BLaER1 (cell line): Measurements from ENCODE around the gene TULP1.

Source experiments
- H3K27ac ChIP-seq: shearing (Covaris generic); formaldehyde crosslinking; 2 replicates; pipeline ENCODE4 v1.8.1; 2022
- H3K27me3 ChIP-seq: shearing (Covaris generic); formaldehyde crosslinking; 2 replicates; pipeline ENCODE4 v1.8.1; 2022
- H3K36me3 ChIP-seq: shearing (Covaris generic); formaldehyde crosslinking; 2 replicates; pipeline ENCODE4 v1.8.1; 2022
- H3K4me1 ChIP-seq: shearing (Covaris generic); formaldehyde crosslinking; 2 replicates; pipeline ENCODE4 v1.8.1; 2022
- H3K4me2 ChIP-seq: shearing (Covaris generic); formaldehyde crosslinking; 2 replicates; pipeline ENCODE4 v1.8.1; 2022
- H3K4me3 ChIP-seq: shearing (Covaris generic); formaldehyde crosslinking; 2 replicates; pipeline ENCODE4 v1.8.1; 2022
- H3K9ac ChIP-seq: shearing (Covaris generic); formaldehyde crosslinking; 2 replicates; pipeline ENCODE4 v1.8.1; 2022
- H3K9me3 ChIP-seq: shearing (Covaris generic); formaldehyde crosslinking; 2 replicates; pipeline ENCODE4 v1.8.1; 2022
- H4K20me1 ChIP-seq: shearing (Covaris generic); formaldehyde crosslinking; 2 replicates; pipeline ENCODE4 v1.8.1; 2022
- Cebpa-rat ChIP-seq: shearing (Covaris generic); IDR thresholded peaks from 2 replicates; pipeline ENCODE4 v1.8.1; 2022

TULP1 gene

DNA sequence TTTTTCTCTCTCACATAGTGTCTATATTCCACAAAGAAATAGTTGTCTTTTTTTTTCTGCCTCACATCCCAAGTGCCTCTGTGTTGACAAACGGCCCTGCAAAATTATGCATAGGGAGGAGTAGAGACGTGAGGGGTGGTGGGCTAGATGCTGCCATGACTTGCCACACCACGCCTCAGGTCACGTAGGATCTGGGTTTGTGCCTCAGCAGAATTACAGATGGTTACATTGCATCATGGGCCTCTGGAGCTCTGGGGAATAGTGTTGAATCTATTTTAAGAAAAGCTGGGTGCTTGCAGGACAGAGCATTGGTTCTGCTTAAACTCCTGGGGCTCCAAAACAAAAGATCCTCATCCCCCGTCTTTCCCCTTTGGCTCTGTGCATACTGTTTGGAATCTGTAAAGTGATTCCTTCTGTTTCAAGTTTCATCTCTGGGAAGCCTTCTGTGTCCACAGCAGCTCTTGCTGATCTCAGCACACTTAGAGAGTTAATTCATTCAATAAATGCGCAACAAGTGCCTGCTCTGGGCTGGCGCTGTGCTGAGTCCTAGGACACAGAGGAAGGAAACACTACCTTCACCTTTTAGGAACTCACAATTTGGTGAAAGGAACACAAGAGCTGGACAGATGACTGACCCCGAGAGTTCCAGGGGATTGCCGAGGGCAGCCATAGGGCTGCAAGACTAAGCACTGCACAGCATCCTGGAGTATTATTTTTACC, 58.1 kb downstream of the TULP1 start:
- Histone ChIP-seq H3K27me3 (no peaks in the 10 kb centered on the region), H3K4me2 (peak overlapping the region; percentile 97), H4K20me1 (peaks cover 5% of the 10 kb centered on the region), H3K9ac (peak overlapping the region; percentile 84), H3K36me3 (peaks cover 45% of the 10 kb centered on the region), H3K9me3 (no peaks in the 10 kb centered on the region), H3K4me1 (peaks cover 35% of the 10 kb centered on the region), H3K27ac (peak overlapping the region; percentile 54), H3K4me3 (peak overlapping the region; percentile 26; the same call in 1 of the 2 replicates)
- TF ChIP-seq Cebpa-rat = 0 out of 2 replicates have a peak, but pooled peaks have one; percentile 46

GRCh38 chr6:35453236-35453635, 59.5 kb downstream of the TULP1 start:
- peaks cover 32% of the 10 kb centered on the region for H3K36me3 ChIP-seq
- peak overlapping the region; percentile 84 for H3K9ac ChIP-seq
- H3K27me3 ChIP-seq = no peaks in the 10 kb centered on the region
- H3K27ac ChIP-seq = peak overlapping the region; percentile 80; the same call in 1 of the 2 replicates
- peak overlapping the region; percentile 97 for H3K4me2 ChIP-seq
- H3K4me1 ChIP-seq = peaks cover 35% of the 10 kb centered on the region
- H4K20me1 ChIP-seq = peaks cover 5% of the 10 kb centered on the region
- H3K9me3 ChIP-seq = no peaks in the 10 kb centered on the region
- H3K4me3 ChIP-seq = peak overlapping the region; percentile 82
- TF ChIP-seq Cebpa-rat = no peak

GRCh38 chr6:35452183-35453090, 60.3 kb downstream of the TULP1 start, which contains the start of gene FANCE:
Gene FANCE (plus strand): TSS chr6:35452338. CDS start chr6:35452546, 208 bp downstream.
- Histone ChIP-seq H3K4me1 (peaks cover 35% of the 10 kb centered on the region), H3K27ac (peak within 1 kb of the TSS; percentile 80), H3K27me3 (no peaks in the 10 kb centered on the region), H3K9me3 (no peaks in the 10 kb centered on the region), H4K20me1 (peaks cover 5% of the 10 kb centered on the region), H3K4me2 (peak within 1 kb of the TSS; percentile 97), H3K36me3 (peaks cover 24% of the 10 kb centered on the region), H3K4me3 (peak within 1 kb of the TSS; percentile 82), H3K9ac (peak within 1 kb of the TSS; percentile 84)
- no peak for TF ChIP-seq Cebpa-rat

DNA sequence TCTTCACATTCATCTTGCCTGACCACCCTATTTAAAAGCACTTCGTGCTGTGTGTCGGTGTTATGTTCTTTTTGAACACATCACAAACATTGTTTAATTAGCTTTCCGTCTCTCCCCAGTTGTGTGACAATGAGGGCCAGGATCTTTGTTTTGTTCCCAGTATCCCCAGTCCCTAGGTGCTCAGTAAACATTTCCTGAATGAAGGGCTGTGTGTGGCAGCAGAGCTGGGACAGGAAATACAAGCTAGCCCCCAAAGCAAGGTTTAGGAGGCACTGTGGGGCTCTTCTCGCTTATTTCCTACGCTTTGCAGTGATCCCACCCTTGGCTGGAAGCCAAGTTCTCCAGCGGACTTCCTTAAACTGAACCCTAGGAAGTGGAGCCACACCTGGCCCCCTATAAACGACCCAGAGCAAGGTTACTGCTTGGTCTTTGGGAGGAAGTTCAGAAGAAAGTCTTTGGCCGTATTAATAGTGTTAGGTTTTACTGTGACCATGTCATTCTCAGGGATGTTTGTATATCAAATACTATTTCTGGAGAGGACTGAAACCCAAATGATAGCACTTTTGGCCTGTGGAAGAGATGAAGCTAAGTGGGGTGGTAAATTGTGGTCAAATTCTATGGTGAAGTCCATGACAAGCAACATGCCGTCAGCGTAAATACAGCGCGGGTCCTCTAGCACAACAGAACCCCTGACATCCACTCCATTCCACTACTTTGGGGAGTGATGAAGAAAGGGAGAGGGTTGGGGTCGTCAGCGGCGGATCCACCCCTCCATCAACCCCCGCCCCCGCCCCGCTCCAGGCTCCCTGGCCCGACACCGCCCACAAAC, 61.1 kb downstream of the TULP1 start:
- no peak overlapping the region for H3K27ac ChIP-seq
- H3K4me3 ChIP-seq = peak overlapping the region; percentile 82
- H4K20me1 ChIP-seq = peaks cover 5% of the 10 kb centered on the region
- no peaks in the 10 kb centered on the region for H3K27me3 ChIP-seq
- no peak overlapping the region; the same call in 1 of the 2 replicates for H3K9ac ChIP-seq
- no peak for TF ChIP-seq Cebpa-rat
- peak overlapping the region; percentile 97 for H3K4me2 ChIP-seq
- no peaks in the 10 kb centered on the region for H3K9me3 ChIP-seq
- H3K36me3 ChIP-seq = peaks cover 15% of the 10 kb centered on the region
- H3K4me1 ChIP-seq = peaks cover 35% of the 10 kb centered on the region

GRCh38 chr6:35449287-35449881, 63.3 kb downstream of the TULP1 start:
- no peaks in the 10 kb centered on the region for H3K27me3 ChIP-seq
- H3K4me1 ChIP-seq = peaks cover 37% of the 10 kb centered on the region
- peaks cover 5% of the 10 kb centered on the region for H4K20me1 ChIP-seq
- TF ChIP-seq Cebpa-rat = no peak
- no peak overlapping the region for H3K9ac ChIP-seq
- no peaks in the 10 kb centered on the region for H3K9me3 ChIP-seq
- H3K36me3 ChIP-seq = no peaks in the 10 kb centered on the region
- H3K27ac ChIP-seq = no peak overlapping the region
- H3K4me3 ChIP-seq = no peak overlapping the region
- no peak overlapping the region for H3K4me2 ChIP-seq

GRCh38 chr6:35448191-35448590, 64.5 kb downstream of the TULP1 start:
- Histone ChIP-seq H3K9ac (no peak overlapping the region), H3K4me3 (no peak overlapping the region), H3K36me3 (no peaks in the 10 kb centered on the region), H3K27me3 (no peaks in the 10 kb centered on the region), H3K9me3 (no peaks in the 10 kb centered on the region), H3K27ac (no peak overlapping the region), H3K4me2 (no peak overlapping the region), H3K4me1 (peaks cover 26% of the 10 kb centered on the region), H4K20me1 (peaks cover 5% of the 10 kb centered on the region)
- TF ChIP-seq Cebpa-rat = no peak
